Neural progenitor cell (in vitro differentiated cells): ENCODE data around the gene ZKSCAN8. TPM values are rescaled to one million over a fixed set of nuclear protein-coding genes. Genes with fewer than 3 reads are reported as not detected.

Experiments used
- DNase-seq: peaks from one replicate; pipeline ENCODE4 v3.0.0-alpha.2; 2016; ENCODE audit warnings: low spot score
- H2AFZ ChIP-seq: fragments of 200-600 bp; sonication (generic); replicated peaks from 2 replicates; pipeline ENCODE4 v1.6.1; 2016; ENCODE audit warnings: antibody characterized with exemption
- H3F3A ChIP-seq: fragments of 200-600 bp; sonication (generic); 2 replicates; pipeline ENCODE4 v1.6.1; 2016; ENCODE audit warnings: antibody characterized with exemption, low read depth
- H3K27ac ChIP-seq: fragments of 200-600 bp; sonication (generic); 2 replicates; pipeline ENCODE4 v1.5.1; 2016; ENCODE audit warnings: mild to moderate bottlenecking
- H3K27me3 ChIP-seq: fragments of 200-600 bp; sonication (generic); 2 replicates; pipeline ENCODE4 v1.6.1; 2016; ENCODE audit warnings: mild to moderate bottlenecking, moderate library complexity
- H3K36me3 ChIP-seq: fragments of 200-600 bp; sonication (generic); 2 replicates; pipeline ENCODE4 v1.5.1; 2016
- H3K4me1 ChIP-seq: fragments of 200-600 bp; sonication (generic); 2 replicates; pipeline ENCODE4 v1.6.1; 2016; ENCODE audit warnings: mixed run types
- H3K4me2 ChIP-seq: fragments of 200-600 bp; sonication (generic); 2 replicates; pipeline ENCODE4 v1.6.1; 2016
- H3K4me3 ChIP-seq: fragments of 200-600 bp; sonication (generic); 2 replicates; pipeline ENCODE4 v1.5.1; 2016
- H3K79me2 ChIP-seq: fragments of 200-600 bp; sonication (generic); 2 replicates; pipeline ENCODE4 v1.6.1; 2016; ENCODE audit warnings: low read depth
- H3K9ac ChIP-seq: fragments of 200-600 bp; sonication (generic); 2 replicates; pipeline ENCODE4 v1.6.1; 2016
- H3K9me3 ChIP-seq: fragments of 200-600 bp; sonication (generic); 2 replicates; pipeline ENCODE4 v1.5.1; 2016; ENCODE audit warnings: low read depth
- H4K20me1 ChIP-seq: fragments of 200-600 bp; sonication (generic); 2 replicates; pipeline ENCODE4 v1.6.1; 2016; ENCODE audit warnings: low read depth
- H3K27ac Mint-ChIP-seq: 3 replicates; pipeline ENCODE4 v1.8.0; 2021; ENCODE audit warnings: mixed read lengths
- H3K27me3 Mint-ChIP-seq: 2 replicates; pipeline ENCODE4 v1.8.0; 2022; ENCODE audit warnings: low read depth, mild to moderate bottlenecking, inconsistent platforms, moderate library complexity, mixed read lengths; ENCODE audit not compliant: insufficient read depth
- H3K36me3 Mint-ChIP-seq: 3 replicates; pipeline ENCODE4 v1.8.0; 2021; ENCODE audit warnings: mixed read lengths
- H3K4me1 Mint-ChIP-seq: 3 replicates; pipeline ENCODE4 v1.8.0; 2021; ENCODE audit warnings: mixed read lengths
- H3K4me3 Mint-ChIP-seq: 3 replicates; pipeline ENCODE4 v1.8.0; 2021; ENCODE audit warnings: mild to moderate bottlenecking, moderate library complexity, mixed read lengths
- H3K9me3 Mint-ChIP-seq: 3 replicates; pipeline ENCODE4 v1.8.0; 2020; ENCODE audit warnings: mixed read lengths
- CTCF ChIP-seq: fragments of 200-600 bp; sonication (generic); IDR thresholded peaks from 2 replicates; pipeline ENCODE4 v1.5.1; 2017; ENCODE audit warnings: antibody characterized with exemption, mild to moderate bottlenecking
- EZH2 ChIP-seq: fragments of 200-600 bp; sonication (generic); IDR thresholded peaks from 2 replicates; pipeline ENCODE4 v1.6.1; 2017; ENCODE audit warnings: antibody characterized with exemption, mild to moderate bottlenecking, moderate library complexity
- EZH2phosphoT487 ChIP-seq: fragments of 200-600 bp; sonication (generic); IDR thresholded peaks from 2 replicates; pipeline ENCODE4 v1.6.1; 2017; ENCODE audit warnings: antibody characterized with exemption
- total RNA-seq: library from RNA; depleted of rRNA; stranded (reverse); fragments of >200 nt; gene quantifications from 2 replicates; pipeline ENCODE4 v1.2.3, GENCODE V29; 2015; ENCODE audit warnings: low replicate concordance

ZKSCAN8 gene
- total RNA-seq, 1 donor from 2014 or later: 42.7 TPM

DNA sequence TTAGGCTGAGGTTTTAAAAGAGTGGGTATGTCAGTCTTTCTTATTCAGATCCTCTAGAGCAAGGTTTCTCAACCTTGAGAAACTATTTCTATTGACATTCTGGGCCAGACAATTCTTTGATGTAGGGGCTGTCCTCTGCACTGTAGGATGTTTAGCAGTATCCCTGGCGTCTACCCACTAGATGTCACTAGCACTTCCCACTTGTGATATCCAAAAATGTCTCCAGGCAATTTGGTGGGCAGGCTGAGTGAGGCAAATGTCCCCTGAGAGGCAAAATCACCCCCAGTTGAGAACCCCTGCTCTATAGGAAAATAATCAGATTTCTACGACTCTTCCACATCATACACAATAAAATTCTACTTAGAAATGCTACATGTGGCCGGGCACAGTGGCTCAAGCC lies 7.7 kb upstream of the ZKSCAN8 start:
- H3K9me3 ChIP-seq: no peaks in the 10 kb centered on the region
- TF ChIP-seq EZH2phosphoT487: no peak
- TF ChIP-seq CTCF: peak; percentile 53
- no peak for TF ChIP-seq EZH2
- no peak overlapping the region for H3K27ac ChIP-seq
- Mint-ChIP-seq H3K4me3 (peak overlapping the region; percentile 57), H3K9me3 (no peaks in the 10 kb centered on the region), H3K36me3 (peaks cover 6% of the 10 kb centered on the region), H3K27me3 (peaks cover 11% of the 10 kb centered on the region), H3K27ac (no peak overlapping the region), H3K4me1 (peaks cover 28% of the 10 kb centered on the region)
- H3K4me1 ChIP-seq: peaks cover 13% of the 10 kb centered on the region
- no peak overlapping the region for H2AFZ ChIP-seq
- peaks cover 10% of the 10 kb centered on the region for H3K27me3 ChIP-seq
- H3K4me2 ChIP-seq: peak overlapping the region; percentile 22
- DNase-seq: peak; percentile 47
- peaks cover 76% of the 10 kb centered on the region for H3K79me2 ChIP-seq
- H4K20me1 ChIP-seq: peaks cover 41% of the 10 kb centered on the region
- peaks cover 30% of the 10 kb centered on the region for H3F3A ChIP-seq
- no peak overlapping the region for H3K4me3 ChIP-seq
- H3K9ac ChIP-seq: no peak overlapping the region
- peaks cover 6% of the 10 kb centered on the region for H3K36me3 ChIP-seq

GRCh38 chr6:28134716-28135115 lies 7.0 kb upstream of the ZKSCAN8 start:
- DNase-seq: no peak
- no peak for TF ChIP-seq EZH2phosphoT487
- TF ChIP-seq EZH2: no peak
- TF ChIP-seq CTCF: no peak
- H2AFZ ChIP-seq: no peak overlapping the region
- H3K27ac Mint-ChIP-seq: no peak overlapping the region
- H3K27me3 Mint-ChIP-seq: peaks cover 11% of the 10 kb centered on the region
- H3K4me3 ChIP-seq: no peak overlapping the region
- H3K9me3 Mint-ChIP-seq: no peaks in the 10 kb centered on the region
- H3K4me1 Mint-ChIP-seq: peaks cover 28% of the 10 kb centered on the region
- no peak overlapping the region for H3K9ac ChIP-seq
- peaks cover 6% of the 10 kb centered on the region for H3K36me3 ChIP-seq
- H3K79me2 ChIP-seq: peaks cover 69% of the 10 kb centered on the region
- H4K20me1 ChIP-seq: peaks cover 34% of the 10 kb centered on the region
- peaks cover 13% of the 10 kb centered on the region for H3K4me1 ChIP-seq
- peaks cover 30% of the 10 kb centered on the region for H3F3A ChIP-seq
- H3K27ac ChIP-seq: no peak overlapping the region
- peaks cover 3% of the 10 kb centered on the region for H3K36me3 Mint-ChIP-seq
- H3K4me3 Mint-ChIP-seq: no peak overlapping the region
- H3K27me3 ChIP-seq: peaks cover 17% of the 10 kb centered on the region
- peak overlapping the region; percentile 95 for H3K4me2 ChIP-seq
- H3K9me3 ChIP-seq: no peaks in the 10 kb centered on the region

DNA sequence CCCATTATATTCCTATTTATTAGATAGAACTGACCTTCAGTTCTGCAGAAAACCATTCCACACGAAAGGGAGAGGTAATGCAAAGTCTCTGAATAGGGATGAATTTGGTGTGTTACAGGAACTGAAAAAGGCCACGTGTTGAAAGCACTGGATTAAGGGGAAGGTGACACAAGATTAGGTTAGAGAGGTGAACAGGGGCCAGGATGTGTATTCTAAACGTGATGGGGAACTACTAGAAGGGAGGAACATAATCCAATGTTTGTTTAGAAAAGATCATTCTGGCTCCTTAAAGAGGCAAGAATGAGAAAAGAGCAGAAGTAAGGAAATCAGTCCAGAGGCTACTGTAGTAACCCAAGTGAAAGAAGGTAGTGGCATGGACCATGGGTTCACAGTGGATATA lies 6.3 kb upstream of the ZKSCAN8 start:
- H3K4me1 Mint-ChIP-seq: peaks cover 28% of the 10 kb centered on the region
- no peak for DNase-seq
- Histone ChIP-seq H4K20me1 (peaks cover 29% of the 10 kb centered on the region), H3K4me1 (peaks cover 13% of the 10 kb centered on the region), H3K27me3 (peaks cover 24% of the 10 kb centered on the region), H2AFZ (no peak overlapping the region), H3K4me3 (peak overlapping the region; percentile 71), H3K9me3 (no peaks in the 10 kb centered on the region), H3F3A (peaks cover 30% of the 10 kb centered on the region), H3K4me2 (peak overlapping the region; percentile 95), H3K9ac (peak overlapping the region; percentile 61), H3K27ac (no peak overlapping the region), H3K79me2 (peaks cover 63% of the 10 kb centered on the region), H3K36me3 (peaks cover 6% of the 10 kb centered on the region)
- H3K36me3 Mint-ChIP-seq: peaks cover 3% of the 10 kb centered on the region
- H3K4me3 Mint-ChIP-seq: peak overlapping the region; percentile 94
- peaks cover 11% of the 10 kb centered on the region for H3K27me3 Mint-ChIP-seq
- no peaks in the 10 kb centered on the region for H3K9me3 Mint-ChIP-seq
- H3K27ac Mint-ChIP-seq: no peak overlapping the region
- TF ChIP-seq CTCF: no peak
- no peak for TF ChIP-seq EZH2
- no peak for TF ChIP-seq EZH2phosphoT487
